ENCODE measurements around the gene PIK3R1. TPM values are rescaled to one million over a fixed set of nuclear protein-coding genes. Genes with fewer than 3 reads are reported as not detected.

PIK3R1 gene
- total RNA-seq, 4 donors from 2014 or later = 69.3 to 113 (median 87.5) TPM

- Histone ChIP-seq H3K27me3 (no peaks in the 10 kb centered on the region), H3K27ac (peak overlapping the region in 1 of 4 donors; percentile 1), H3K36me3 (no peaks in the 10 kb centered on the region), H3K4me3 (no peak overlapping the region), H3K9me3 (no peaks in the 10 kb centered on the region), H3K4me1 (peaks cover 0 to 14% (median 0%) of the 10 kb centered on the region in 4 donors)
- no peak for TF ChIP-seq CTCF (IDR thresholded peaks at IDR 0.05)
- TF ChIP-seq POLR2A (IDR thresholded peaks at IDR 0.05) = no peak
- no peak for DNase-seq
These were observed 115.9 kb downstream of the PIK3R1 start for GRCh38 chr5:68331192-68332079.

GRCh38 chr5:68332080-68332451 lies 116.5 kb downstream of the PIK3R1 start:
- H3K27me3 ChIP-seq = no peaks in the 10 kb centered on the region
- peaks cover 0 to 14% (median 0%) of the 10 kb centered on the region in 4 donors for H3K4me1 ChIP-seq
- H3K9me3 ChIP-seq = no peaks in the 10 kb centered on the region
- no peaks in the 10 kb centered on the region for H3K36me3 ChIP-seq
- H3K27ac ChIP-seq = no peak overlapping the region
- TF ChIP-seq POLR2A (IDR thresholded peaks at IDR 0.05) = no peak
- no peak for TF ChIP-seq CTCF (IDR thresholded peaks at IDR 0.05)
- H3K4me3 ChIP-seq = no peak overlapping the region
- DNase-seq = no peak

GRCh38 chr5:68332556-68332955 lies 117.0 kb downstream of the PIK3R1 start:
- Histone ChIP-seq H3K36me3 (no peaks in the 10 kb centered on the region), H3K9me3 (no peaks in the 10 kb centered on the region)

GRCh38 chr5:68333649-68334552 lies 118.3 kb downstream of the PIK3R1 start:
- no peaks in the 10 kb centered on the region for H3K27me3 ChIP-seq
- DNase-seq = no peak
- H3K9me3 ChIP-seq = no peaks in the 10 kb centered on the region
- no peaks in the 10 kb centered on the region for H3K36me3 ChIP-seq
- peaks cover 0 to 14% (median 0%) of the 10 kb centered on the region in 4 donors for H3K4me1 ChIP-seq
- no peak for TF ChIP-seq POLR2A (IDR thresholded peaks at IDR 0.05)
- peak in 1 of 6 experiments; percentile 7 for TF ChIP-seq CTCF (IDR thresholded peaks at IDR 0.05)
- H3K4me3 ChIP-seq = no peak overlapping the region
- no peak overlapping the region for H3K27ac ChIP-seq

More at GRCh38 chr5:68332556-68332955, 117.0 kb downstream of the PIK3R1 start:
- Histone ChIP-seq H3K27ac (no peak overlapping the region), H3K27me3 (no peaks in the 10 kb centered on the region), H3K4me3 (no peak overlapping the region), H3K4me1 (peaks cover 0 to 14% (median 0%) of the 10 kb centered on the region in 4 donors)
- DNase-seq = no peak
- TF ChIP-seq POLR2A (IDR thresholded peaks at IDR 0.05) = no peak
- no peak for TF ChIP-seq CTCF (IDR thresholded peaks at IDR 0.05)

- Histone ChIP-seq H3K36me3 (no peaks in the 10 kb centered on the region), H3K27ac (no peak overlapping the region), H3K27me3 (no peaks in the 10 kb centered on the region), H3K4me3 (no peak overlapping the region), H3K4me1 (peaks cover 0 to 14% (median 0%) of the 10 kb centered on the region in 4 donors), H3K9me3 (no peaks in the 10 kb centered on the region)
- DNase-seq = no peak
- TF ChIP-seq POLR2A (IDR thresholded peaks at IDR 0.05) (no peak), CTCF (IDR thresholded peaks at IDR 0.05) (no peak)
These were observed 119.0 kb downstream of the PIK3R1 start for GRCh38 chr5:68334553-68334886.

All from Peyer's patch (tissue), 4 donors.